Type B pancreatic cell (in vitro differentiated cells): Measurements from ENCODE around the gene MOB3B. TPM values are rescaled to one million over a fixed set of nuclear protein-coding genes. Genes with fewer than 3 reads are reported as not detected.

ENCODE experiments used
- DNase-seq: peaks from one replicate; pipeline ENCODE4 v3.0.0; 2021; ENCODE audit warnings: mixed read lengths; ENCODE audit not compliant: unreplicated experiment; ENCODE audit errors: extremely low spot score
- H3K27ac Mint-ChIP-seq: 2 replicates; pipeline ENCODE4 v1.8.0; 2021; ENCODE audit warnings: mild to moderate bottlenecking, mixed read lengths
- H3K27me3 Mint-ChIP-seq: 2 replicates; pipeline ENCODE4 v1.8.0; 2021; ENCODE audit warnings: mixed read lengths
- H3K36me3 Mint-ChIP-seq: 2 replicates; pipeline ENCODE4 v1.8.0; 2021; ENCODE audit warnings: mixed read lengths
- H3K4me1 Mint-ChIP-seq: one replicate; pipeline ENCODE4 v1.8.0; 2021; ENCODE audit warnings: mixed read lengths; ENCODE audit not compliant: unreplicated experiment
- H3K4me3 Mint-ChIP-seq: 2 replicates; pipeline ENCODE4 v1.8.0; 2021; ENCODE audit warnings: mild to moderate bottlenecking, mixed read lengths
- H3K9me3 Mint-ChIP-seq: 2 replicates; pipeline ENCODE4 v1.8.0; 2021; ENCODE audit warnings: mixed read lengths
- total RNA-seq: library from RNA; stranded (reverse); gene quantifications from 2 replicates; pipeline ENCODE4 v1.2.1, GENCODE V29; 2021; ENCODE audit warnings: low replicate concordance
- TF ChIP-seq, protein P1 (sequence below): fragments of 200-600 bp; sonication (generic); conservative IDR thresholded peaks from 2 replicates; pipeline ENCODE4 v1.5.0; 2021; ENCODE audit warnings: antibody characterized with exemption, mild to moderate bottlenecking

Gene MOB3B
- total RNA-seq, 1 donor from 2014 or later: 27.5 TPM

DNA sequence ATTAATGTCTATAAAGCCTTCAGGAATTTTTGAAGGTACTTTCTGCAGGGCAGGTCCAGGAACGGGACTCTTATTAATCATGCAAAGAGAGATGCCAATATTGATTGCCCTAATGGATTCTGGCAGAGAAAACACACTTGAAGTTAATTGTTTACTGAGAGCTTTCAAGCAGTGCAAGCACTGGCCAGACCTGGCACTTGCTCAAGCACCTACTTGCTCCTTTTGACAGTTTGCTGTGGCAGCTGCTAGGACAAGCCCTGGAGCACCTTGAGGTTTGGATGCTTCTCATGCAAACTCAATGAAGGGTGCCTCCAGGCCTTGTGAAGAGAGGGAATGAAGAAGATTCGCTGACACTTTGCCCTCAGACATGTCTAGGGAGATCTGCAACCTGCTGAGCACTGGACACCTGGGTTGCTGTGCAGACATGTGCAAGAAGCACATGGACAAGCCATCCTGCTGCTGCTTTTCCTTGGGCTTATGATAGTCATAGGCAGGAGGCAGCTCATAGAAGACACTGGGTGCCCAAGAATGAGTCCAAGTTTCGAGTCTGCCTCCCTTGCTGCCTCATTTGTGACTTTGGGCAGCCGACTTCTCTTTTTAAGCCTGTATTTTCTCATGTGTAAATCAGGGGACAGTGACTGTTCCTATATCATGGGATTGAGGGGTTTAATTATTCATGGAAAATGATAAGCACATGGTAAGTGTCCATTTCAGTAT is 143.8 kb downstream of the MOB3B start:
- peak overlapping the region; percentile 67 for H3K27ac Mint-ChIP-seq
- DNase-seq: no peak
- no peaks in the 10 kb centered on the region for H3K36me3 Mint-ChIP-seq
- peaks cover 70% of the 10 kb centered on the region for H3K4me1 Mint-ChIP-seq
- peak overlapping the region; percentile 23 for H3K4me3 Mint-ChIP-seq
- TF ChIP-seq, protein P1, sequence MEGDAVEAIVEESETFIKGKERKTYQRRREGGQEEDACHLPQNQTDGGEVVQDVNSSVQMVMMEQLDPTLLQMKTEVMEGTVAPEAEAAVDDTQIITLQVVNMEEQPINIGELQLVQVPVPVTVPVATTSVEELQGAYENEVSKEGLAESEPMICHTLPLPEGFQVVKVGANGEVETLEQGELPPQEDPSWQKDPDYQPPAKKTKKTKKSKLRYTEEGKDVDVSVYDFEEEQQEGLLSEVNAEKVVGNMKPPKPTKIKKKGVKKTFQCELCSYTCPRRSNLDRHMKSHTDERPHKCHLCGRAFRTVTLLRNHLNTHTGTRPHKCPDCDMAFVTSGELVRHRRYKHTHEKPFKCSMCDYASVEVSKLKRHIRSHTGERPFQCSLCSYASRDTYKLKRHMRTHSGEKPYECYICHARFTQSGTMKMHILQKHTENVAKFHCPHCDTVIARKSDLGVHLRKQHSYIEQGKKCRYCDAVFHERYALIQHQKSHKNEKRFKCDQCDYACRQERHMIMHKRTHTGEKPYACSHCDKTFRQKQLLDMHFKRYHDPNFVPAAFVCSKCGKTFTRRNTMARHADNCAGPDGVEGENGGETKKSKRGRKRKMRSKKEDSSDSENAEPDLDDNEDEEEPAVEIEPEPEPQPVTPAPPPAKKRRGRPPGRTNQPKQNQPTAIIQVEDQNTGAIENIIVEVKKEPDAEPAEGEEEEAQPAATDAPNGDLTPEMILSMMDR: no peak
- no peaks in the 10 kb centered on the region for H3K27me3 Mint-ChIP-seq
- no peaks in the 10 kb centered on the region for H3K9me3 Mint-ChIP-seq

GRCh38 chr9:27384262-27385014 is 145.2 kb downstream of the MOB3B start:
- Mint-ChIP-seq H3K4me1 (peaks cover 76% of the 10 kb centered on the region), H3K4me3 (peak overlapping the region; percentile 67), H3K27me3 (no peaks in the 10 kb centered on the region), H3K9me3 (no peaks in the 10 kb centered on the region), H3K36me3 (no peaks in the 10 kb centered on the region), H3K27ac (peak overlapping the region; percentile 39)
- DNase-seq: no peak
- TF ChIP-seq, protein P1: no peak

DNA sequence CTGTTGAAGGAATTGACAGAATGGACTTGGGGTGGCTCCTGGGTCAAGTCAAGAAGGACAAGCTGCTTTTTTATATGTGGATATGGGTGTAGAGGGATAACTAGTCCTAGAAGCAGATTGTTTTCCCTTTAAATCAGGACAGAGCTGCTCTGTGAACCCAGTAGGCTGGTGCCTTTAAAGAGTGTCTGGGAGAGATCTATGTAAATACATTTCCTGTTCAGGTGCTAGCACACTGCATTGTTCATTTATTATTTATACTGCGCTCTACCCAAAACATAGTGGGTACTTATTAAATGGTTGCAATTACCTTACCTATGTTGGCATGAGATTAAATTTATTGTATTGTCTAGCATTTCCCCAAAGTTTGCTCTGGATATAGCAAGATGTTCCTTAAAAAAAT is 146.1 kb downstream of the MOB3B start:
- Mint-ChIP-seq H3K27me3 (no peaks in the 10 kb centered on the region), H3K4me1 (peaks cover 72% of the 10 kb centered on the region), H3K9me3 (no peaks in the 10 kb centered on the region), H3K27ac (peak overlapping the region; percentile 46), H3K4me3 (no peak overlapping the region), H3K36me3 (no peaks in the 10 kb centered on the region)
- no peak for DNase-seq
- TF ChIP-seq, protein P1: no peak

DNA sequence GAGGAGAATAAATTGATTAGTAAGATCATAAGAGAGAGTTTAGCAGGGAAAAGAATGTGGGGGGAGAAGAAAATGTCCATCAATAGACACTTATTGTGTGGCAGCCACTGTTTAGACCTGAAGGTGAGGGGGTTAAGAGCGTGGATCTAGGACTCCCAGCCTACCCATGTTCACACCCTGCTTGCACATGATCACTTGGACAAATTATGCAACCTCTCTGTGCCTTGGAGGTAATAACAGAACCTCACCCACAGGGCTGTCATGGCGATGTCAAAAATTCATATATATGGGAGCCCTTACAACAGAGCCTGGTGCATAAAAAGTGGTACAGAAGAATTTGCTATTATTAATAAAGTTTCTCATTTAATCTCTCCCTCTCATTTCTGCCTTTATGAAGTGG is 146.6 kb downstream of the MOB3B start:
- Mint-ChIP-seq H3K27ac (peak overlapping the region; percentile 46), H3K4me1 (peaks cover 76% of the 10 kb centered on the region), H3K9me3 (no peaks in the 10 kb centered on the region), H3K4me3 (no peak overlapping the region), H3K36me3 (no peaks in the 10 kb centered on the region), H3K27me3 (no peaks in the 10 kb centered on the region)
- DNase-seq: no peak
- TF ChIP-seq, protein P1: no peak

DNA sequence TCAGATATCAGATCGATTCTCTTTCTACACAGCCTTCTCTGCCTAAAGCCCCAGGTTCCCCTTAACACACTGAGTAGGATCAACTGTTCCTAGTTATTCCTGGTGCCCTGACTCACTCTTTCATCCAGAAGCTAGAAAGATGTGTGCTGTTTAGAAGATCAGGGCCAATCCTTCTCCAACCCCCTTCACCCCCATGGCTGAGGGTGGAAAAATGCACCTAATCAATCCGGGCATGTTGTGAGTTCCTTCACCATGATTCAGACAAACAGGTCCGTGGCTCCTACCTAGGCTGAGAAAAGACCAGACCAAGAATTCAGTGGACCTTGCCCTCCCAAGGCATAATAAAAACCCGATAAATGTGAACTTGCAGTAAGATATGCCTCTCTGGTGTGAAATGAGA is 147.3 kb downstream of the MOB3B start:
- Mint-ChIP-seq H3K4me3 (peak overlapping the region; percentile 27), H3K27ac (peak overlapping the region; percentile 46), H3K27me3 (no peaks in the 10 kb centered on the region), H3K36me3 (no peaks in the 10 kb centered on the region), H3K4me1 (peaks cover 77% of the 10 kb centered on the region), H3K9me3 (no peaks in the 10 kb centered on the region)
- DNase-seq: no peak
- TF ChIP-seq, protein P1: no peak
